GM19193 (cell line): ENCODE measurements around the gene IQSEC1.

Experiments used
- POLR2A ChIP-seq: IDR thresholded peaks from 4 replicates; pipeline ENCODE4 v1.6.1; 2011; ENCODE audit not compliant: insufficient read depth, insufficient read length; ENCODE audit errors: extremely low read depth

Gene IQSEC1

DNA sequence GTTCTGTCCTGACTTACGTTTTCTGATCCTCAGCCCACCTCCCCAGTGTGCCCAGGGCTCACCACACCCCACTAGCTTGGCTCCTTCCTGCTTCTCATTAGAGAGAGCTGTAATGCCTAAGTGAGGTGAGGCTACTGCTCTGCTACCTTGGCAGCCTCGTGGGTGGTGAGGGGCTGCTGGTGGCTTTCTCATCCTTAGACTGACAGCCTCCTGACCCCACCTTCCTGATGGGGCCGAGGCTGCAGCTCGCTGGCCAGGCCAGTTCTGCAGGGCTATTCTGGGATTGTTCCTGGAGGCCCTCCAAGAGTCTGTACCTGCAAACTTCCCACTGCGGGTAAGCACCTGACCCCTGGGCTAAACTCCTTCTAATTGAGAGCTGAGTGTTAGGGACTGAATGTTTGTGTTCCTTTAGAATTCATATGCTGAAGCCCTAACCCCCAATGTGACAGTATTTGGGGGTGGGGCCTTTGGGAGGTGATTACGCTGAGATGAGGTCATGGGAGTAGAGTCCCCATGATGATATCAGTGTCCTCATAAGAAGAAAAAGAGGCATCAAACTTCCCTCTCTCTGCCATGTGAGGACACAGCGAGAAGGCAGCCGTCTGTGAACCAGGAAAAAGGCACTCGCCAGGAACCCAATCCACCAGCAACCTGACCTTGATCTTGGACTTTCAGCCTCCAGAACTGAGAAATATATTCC is 38.1 kb upstream of the IQSEC1 start:
- TF ChIP-seq POLR2A: no peak

DNA sequence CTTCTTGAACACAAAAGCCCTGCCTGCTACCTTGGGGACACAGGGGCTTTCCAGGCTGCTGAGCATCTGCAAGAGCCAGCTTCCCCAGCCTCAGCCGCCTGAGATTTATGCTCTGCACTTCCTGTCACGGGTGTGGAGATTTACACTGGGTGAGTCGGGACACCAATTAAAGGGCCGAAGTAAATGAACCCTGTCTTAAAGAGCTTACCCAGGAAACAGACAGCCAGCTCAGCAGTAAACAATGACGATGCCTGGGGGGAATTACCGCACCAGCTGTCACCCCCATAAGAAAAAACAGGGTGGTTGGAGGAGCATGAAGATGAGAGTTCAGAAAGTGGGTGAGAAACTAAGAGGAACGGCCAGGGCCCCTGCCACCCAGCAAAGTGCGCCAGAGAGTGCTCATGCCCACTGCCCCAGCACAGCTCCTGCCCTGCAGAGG is 37.5 kb upstream of the IQSEC1 start:
- TF ChIP-seq POLR2A: no peak

DNA sequence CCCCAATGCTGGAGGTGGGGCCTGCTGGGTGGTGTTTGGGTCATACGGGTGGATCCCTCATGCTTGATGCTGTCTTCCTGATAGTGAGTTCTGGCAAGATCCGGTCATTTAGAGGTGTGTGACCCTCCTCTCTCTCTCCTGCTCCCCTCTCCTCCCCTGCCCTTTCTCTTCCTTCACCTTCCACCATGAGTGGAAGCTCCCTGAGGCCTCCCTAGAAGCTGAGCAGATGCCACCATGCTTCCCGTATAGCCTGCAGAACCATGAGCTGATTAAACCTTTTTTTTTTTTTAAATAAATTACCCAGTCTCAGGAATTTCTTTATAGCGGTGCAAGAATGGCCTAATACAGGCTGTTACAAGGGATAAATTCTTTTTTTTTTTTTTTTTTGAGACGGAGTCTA is 36.3 kb upstream of the IQSEC1 start:
- no peak for TF ChIP-seq POLR2A

GRCh38 chr3:13108861-13109260 is 35.6 kb upstream of the IQSEC1 start:
- no peak for TF ChIP-seq POLR2A

- TF ChIP-seq POLR2A: no peak
Measured at GRCh38 chr3:13107661-13108060, 34.4 kb upstream of the IQSEC1 start.

GRCh38 chr3:13106308-13107001 is 33.2 kb upstream of the IQSEC1 start:
- TF ChIP-seq POLR2A: no peak

DNA sequence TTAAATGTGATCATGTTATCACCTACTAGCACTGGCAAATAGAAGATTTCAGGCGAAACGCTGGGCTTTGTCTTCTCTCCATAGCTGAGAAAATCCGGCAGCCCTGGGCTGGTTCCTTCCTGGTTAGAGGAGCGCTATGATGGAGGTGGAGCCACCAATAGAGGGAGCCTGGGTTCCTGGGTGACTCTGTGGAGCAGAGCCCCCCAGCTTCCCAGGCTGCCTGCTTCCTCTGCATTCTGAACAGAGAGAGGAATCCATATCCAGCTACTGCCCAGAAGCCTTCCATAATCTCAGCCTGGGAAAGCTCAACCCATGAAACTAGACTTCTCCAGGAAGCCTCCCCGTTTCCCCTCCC is 32.6 kb upstream of the IQSEC1 start:
- no peak for TF ChIP-seq POLR2A

GRCh38 chr3:13105181-13105895 is 32.1 kb upstream of the IQSEC1 start:
- TF ChIP-seq POLR2A: no peak

DNA sequence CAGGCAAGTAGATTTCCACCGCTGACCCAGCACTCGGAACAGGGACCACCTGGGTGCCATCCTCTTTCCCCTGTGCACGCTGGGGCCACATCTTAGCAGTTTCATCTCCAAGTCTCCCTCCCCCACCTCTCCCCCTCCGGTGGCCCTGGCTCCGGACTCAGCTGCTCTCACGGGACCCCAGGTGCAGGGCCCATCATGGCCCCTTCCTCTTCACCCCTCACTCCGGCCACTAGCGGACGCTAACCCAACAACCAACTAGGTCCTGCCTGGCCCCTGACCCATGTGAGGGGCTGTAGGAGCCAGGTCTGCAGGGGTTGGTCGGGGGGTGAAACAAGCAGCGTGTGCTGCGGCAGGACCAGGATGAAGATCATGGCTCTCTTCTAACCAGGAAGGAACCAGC is 31.3 kb upstream of the IQSEC1 start:
- TF ChIP-seq POLR2A: no peak

DNA sequence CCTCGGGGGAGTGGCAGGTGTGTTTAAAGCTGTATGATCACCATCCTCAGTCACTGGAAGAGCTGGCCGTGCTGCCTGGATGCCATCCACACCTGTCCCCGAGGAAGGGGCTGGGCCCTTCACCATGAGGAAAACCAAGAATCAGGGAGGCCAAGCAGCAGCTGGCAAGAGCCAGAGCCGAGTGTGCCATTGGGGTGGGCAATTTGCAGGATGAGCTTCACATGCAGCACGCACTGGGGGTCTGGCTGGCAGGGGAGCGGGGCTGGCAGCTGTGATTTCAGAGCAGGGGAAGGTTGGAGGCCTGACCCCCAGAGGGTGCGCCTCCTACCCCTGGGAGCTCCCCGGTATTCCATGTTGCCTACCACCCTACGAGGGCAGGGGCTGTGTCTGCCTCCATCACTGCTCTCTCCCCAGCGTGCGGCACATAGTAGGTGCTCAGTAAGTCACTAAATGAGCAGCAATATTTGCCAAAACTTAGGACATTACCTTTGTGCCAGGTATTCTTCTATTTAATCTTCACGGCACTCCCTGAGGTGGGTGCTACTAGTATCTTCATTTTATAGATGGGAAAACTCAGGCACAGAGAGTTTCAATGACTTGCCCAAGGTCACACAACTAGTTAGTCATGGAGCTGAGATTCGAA is 30.3 kb upstream of the IQSEC1 start:
- TF ChIP-seq POLR2A: no peak

GRCh38 chr3:13102386-13103345 is 29.4 kb upstream of the IQSEC1 start:
- TF ChIP-seq POLR2A: no peak

GRCh38 chr3:13099707-13100106 is 26.5 kb upstream of the IQSEC1 start:
- TF ChIP-seq POLR2A: no peak

DNA sequence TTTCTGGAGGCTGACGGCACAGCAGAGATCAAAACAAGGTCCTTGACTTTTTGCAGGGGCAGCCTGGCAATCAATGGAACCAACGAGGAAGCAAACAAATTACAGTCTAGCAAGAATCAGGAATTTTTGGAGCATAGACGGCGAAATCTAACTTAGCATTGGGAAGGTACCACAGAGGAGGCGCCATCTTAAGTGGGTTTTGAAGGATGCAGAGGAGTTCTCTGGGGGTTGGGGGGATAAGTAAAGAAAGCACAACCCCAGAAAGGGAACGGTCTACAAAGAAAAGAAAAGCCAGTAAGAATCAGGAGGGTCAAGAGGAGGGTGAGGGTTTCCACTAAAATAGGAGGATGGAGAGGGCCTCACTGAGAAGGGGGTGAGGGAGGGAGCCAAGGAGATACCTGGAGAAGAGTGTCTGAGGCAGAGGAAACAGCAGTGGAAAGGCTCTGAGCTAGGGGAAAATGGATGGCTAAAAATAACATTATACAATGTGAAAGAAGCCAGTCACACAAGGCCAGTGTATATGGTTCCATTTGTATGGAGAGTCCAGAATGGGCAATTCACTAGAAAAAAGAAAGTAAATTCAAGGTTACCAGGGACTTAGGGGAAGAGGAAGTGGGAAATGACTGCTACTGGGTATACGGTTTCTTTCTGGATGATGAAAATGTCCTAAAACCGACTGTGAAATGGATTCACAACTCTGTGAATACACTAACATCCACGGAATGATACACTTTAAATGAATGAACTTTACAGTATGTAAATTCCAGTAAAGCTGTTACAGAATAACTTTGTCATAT is 25.2 kb upstream of the IQSEC1 start:
- no peak for TF ChIP-seq POLR2A
